ENCODE results near the gene NOS1.

NOS1 gene

DNA sequence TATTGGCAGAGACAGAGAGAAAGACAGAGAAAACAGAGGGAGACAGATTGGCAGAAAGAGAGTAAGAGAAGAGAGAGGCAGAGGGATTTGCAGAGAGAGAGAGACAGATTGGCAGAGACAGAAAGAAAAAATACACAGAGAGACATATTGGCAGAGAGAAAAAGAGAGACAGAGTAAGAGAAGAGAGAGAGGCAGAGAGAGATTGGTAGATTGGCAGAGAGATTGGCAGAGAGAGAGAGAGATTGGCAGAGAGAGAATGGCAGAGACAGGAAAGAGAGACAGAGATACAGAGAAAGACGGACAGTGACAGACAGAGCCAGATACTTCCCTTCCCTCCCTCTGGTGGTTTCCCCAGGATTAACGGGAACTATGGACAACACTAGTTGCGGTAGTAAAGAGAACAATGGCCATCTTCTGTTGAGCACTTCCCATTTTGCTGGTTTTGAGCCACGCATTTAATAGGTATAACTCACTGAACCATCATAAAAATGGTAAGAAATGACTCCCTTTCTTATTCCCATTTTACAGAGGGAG lies 2.6 kb upstream of the NOS1 start:
- no peak for DNase-seq (ENCODE audit: low spot score)

DNA sequence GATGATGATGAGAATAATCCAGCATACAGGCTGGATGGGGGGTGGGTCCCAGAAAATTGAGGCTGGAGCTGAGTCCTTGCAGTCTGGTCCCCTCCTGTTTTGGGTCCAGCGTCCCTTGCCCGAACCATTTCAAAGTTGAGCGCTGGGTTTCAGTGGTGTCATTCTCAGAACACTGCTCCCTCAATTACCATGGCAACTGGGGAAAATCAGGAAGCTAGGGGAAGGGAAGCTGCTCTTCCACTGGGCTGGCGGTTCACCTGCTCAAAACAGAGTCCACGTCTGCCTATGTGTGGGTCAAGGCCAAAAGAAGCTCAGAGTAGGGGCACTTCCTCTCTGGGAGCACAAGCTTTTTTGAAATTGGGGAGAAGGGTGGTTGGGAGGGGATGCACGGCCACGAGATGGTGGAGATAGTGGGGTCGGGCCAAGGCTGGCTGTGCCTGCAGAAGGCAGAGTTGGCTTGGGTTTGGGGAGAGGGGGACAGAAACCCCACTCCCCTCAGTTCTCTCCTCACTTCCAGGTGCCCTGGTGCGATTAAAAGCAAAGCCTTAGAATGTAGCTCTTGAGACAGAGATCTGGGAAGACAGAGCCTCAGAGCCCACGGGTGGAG lies 1.7 kb upstream of the NOS1 start:
- no peak for DNase-seq (ENCODE audit: low spot score)

- DNase-seq (ENCODE audit: low spot score), result no peak
These were observed 965 bp upstream of the NOS1 start for GRCh38 chr12:117362391-117362790.

GRCh38 chr12:117361905-117362304 lies 479 bp upstream of the NOS1 start:
- no peak for DNase-seq (ENCODE audit: low spot score)

DNA sequence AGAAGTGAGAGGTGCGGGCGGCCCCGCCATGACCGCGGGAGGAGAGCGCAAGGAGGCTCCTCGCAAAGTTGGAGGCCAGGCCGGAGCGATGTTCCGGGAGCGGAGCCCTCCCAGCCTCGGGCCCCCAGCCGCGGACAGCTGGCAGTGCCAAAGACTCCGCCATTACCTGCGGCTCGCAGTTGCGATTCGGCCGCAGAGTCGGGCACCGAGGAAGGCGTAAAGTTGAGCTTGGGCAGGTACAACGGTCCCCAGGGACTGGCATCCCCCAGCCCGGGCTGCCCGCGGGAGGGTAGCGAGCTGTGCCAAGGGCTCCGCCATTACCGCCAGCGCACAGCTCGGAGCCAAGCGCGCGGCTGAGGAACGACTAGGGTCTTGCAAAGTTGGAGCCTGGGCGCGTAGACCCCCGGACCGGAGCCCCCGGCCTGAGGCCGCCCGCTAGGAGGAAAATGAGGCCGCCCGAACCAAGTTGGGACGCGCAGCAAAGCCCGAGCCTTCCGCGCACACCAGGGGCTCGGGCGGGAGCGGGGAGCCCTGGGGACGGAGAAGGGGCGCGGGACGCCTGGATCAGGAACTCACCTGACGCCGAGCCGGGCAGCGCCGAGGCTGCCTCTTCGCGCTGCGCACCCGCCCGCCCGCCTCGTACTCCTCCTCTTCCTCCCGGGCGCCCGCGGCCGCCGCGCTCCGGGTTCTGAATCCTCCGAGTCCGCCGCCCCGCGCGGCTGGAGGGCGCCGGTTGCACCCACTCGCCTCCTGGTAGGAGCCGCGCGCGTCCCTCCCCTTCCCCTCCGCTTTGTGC lies 677 bp downstream of the NOS1 start:
- no peak for DNase-seq (ENCODE audit: low spot score)

GRCh38 chr12:117360222-117360550 lies 1.2 kb downstream of the NOS1 start:
- no peak for DNase-seq (ENCODE audit: low spot score)

DNA sequence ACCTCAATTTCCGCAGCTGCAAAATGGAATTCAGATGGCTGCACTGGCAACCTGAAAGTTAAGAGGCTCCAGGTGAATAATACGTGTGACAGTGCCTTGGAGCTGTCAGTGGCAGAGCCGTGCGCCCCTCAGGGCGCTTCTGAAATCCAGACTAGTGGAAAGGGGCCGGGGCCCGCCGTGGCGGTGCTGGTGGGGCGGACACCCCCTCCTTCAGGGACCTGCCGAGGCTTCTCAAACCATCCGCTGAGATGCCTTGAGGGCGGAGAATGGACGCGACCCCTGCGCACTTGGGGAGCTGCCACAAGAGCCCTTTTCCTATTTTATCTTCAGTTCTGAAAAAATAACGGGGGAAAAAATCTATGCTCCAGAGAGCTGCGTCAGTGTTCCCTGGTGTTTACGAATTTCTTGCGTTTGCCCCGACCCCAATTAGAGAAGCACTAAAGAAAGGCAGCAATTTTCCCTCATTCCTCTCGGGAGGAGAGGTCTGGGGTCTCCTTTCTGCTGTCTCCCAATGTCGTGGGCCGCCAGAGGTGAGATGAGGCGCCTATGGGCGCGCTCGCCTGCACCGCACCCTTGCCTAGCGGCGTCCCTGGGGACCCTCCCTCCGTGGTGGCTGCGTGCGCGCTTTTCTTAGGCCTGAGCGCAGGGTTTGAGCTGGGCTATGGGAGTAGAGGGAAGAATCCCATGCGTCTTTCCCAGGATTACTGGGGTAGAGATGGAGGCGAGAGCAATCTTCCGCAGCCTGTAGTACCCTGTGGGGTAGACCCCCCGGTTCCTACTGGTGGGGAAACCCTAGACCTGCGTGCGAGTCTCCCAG lies 2.2 kb downstream of the NOS1 start:
- no peak for DNase-seq (ENCODE audit: low spot score)

GRCh38 chr12:117356048-117356447 lies 5.4 kb downstream of the NOS1 start:
- no peak for DNase-seq (ENCODE audit: low spot score)

DNA sequence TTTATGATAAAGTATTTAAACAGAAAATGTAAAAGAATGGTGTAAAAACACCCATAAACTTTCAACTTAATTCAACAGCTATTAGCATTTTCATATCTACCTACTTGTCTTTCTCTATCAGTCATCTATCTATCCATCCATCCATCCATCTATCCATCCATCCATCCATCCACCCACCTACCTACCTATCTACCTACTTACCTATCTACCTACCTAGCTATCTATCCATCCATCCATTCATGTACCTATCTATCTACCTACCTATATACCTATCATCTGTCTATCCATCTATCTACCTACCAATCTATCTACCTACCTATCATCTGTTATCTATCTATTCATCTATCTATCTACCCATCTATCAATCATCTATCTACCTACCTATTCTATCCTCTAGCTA lies 8.5 kb downstream of the NOS1 start:
- no peak for DNase-seq (ENCODE audit: low spot score)

DNA sequence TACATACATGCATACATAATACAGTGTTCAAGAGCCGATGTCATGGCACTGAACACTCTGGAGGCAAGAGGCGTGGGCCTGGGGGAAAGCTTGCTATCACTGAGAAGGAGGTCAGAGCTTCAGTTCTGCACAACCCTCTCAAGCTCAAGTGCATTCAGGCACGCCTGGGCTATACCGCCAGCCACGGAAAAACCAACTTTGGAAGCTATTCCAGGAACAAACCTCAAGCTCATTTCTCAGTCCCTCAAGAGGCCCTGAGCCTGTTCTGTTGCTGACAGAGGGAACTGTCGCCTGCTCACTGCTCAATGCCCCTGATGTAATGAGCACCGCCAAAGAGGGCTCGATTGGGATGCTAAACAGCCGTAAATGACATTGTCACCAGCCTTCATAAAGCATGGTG lies 9.2 kb downstream of the NOS1 start:
- DNase-seq (ENCODE audit: low spot score), result no peak

DNA sequence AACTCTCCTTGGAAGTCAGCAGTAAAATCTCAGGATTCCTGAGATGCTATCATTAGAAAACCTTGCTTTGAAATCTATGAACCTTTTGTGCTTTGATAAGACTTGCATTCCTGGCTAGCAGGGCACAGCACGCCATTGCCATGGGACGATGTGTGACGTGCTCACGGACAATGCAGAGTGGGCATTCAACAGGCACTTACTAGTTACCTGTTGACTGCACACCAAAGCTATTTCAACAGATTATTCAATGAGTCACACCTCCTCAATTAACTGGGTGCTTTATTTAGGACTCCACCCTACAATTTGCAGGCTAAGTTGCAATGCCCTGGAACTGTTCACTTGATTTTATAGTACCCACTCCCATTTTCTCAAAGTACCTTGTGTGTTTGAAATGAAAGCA lies 11.3 kb downstream of the NOS1 start:
- no peak for DNase-seq (ENCODE audit: low spot score)

DNA sequence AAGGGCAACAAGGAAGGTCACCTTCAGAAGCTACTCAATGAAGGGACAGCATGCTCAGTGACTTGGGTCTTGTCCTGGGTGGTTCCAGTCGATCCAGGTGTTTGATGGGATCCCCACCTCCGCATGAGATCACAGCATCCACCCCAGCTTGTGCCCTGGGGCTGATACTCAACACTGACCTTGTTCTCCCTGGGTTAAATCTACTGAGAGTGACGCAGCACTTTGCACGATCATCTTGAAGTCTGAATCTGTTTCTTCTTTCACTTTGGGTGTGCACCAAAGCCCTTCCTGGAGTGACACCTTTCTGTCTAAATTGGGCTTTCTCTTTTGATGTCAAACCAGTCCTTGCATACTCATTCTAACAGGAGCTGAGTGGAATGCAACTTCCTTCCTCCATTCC lies 13.8 kb downstream of the NOS1 start:
- no peak for DNase-seq (ENCODE audit: low spot score)

- DNase-seq (ENCODE audit: low spot score), result no peak
These were observed 16.7 kb downstream of the NOS1 start for GRCh38 chr12:117344716-117345115.

DNA sequence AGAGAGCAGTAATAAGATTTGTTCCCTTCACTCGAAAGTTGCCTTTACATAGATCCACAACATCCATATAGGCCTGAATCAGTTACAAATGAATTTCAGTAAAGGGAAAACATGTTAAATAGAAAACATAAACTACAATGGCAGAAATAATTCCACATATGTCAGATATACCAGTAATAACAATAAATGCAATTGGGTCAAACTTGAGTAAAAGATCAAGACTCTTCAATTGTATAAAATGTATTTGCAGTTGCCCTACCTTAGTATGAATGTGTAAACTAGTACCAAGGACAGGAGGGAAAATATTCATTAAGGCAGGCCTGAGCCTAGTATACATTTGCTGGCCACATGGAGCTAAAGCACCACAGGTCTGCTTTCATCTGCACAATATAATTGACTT lies 17.6 kb downstream of the NOS1 start:
- no peak for DNase-seq (ENCODE audit: low spot score)

GRCh38 chr12:117343296-117343695 lies 18.1 kb downstream of the NOS1 start:
- DNase-seq (ENCODE audit: low spot score), result no peak

GRCh38 chr12:117342682-117343081 lies 18.7 kb downstream of the NOS1 start:
- DNase-seq (ENCODE audit: low spot score), result no peak

DNA sequence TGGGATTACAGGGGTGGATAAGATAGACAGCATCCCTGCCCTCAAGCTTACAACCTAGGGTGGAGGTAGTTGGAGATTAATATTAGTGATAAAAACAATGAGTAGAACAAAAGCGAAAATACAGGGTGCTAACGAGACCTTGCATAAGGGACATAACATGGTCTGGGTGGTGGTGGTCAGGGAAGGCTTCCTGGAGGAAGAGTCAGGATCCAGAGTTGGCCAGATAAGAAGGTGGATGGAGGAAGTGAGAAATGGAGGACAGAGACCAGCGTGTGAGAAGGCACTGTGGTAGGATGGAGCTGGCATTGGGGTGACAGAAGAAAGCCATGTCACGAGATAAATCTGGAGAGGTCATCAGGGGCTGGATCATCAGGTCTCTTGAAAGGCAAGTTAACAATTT lies 19.2 kb downstream of the NOS1 start:
- no peak for DNase-seq (ENCODE audit: low spot score)

- DNase-seq (ENCODE audit: low spot score), result no peak
These were observed 22.3 kb downstream of the NOS1 start for GRCh38 chr12:117339104-117339503.

GRCh38 chr12:117334855-117335587 lies 26.4 kb downstream of the NOS1 start:
- DNase-seq (ENCODE audit: low spot score), result no peak

DNA sequence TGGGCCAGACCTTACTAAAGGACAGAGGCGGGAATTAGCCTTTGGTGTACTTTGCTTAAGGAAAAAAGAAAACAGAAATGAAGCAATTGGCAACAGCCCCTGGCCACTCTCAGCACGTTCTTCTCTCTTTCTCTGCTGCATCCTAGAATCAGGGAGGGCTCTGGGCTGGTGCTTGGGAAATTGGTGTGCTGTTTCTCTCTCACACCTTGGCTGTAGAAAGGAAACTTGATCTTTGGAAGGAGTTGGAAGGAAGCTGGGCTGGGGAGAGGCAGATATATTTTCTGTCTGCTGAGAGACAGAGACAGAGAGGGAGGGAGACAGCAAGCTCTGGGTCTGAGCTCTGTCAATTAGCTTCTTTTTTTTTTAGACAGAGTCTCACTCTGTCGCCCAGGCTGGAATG lies 27.4 kb downstream of the NOS1 start:
- no peak for DNase-seq (ENCODE audit: low spot score)

GRCh38 chr12:117333331-117333881 lies 28.0 kb downstream of the NOS1 start:
- no peak for DNase-seq (ENCODE audit: low spot score)

DNA sequence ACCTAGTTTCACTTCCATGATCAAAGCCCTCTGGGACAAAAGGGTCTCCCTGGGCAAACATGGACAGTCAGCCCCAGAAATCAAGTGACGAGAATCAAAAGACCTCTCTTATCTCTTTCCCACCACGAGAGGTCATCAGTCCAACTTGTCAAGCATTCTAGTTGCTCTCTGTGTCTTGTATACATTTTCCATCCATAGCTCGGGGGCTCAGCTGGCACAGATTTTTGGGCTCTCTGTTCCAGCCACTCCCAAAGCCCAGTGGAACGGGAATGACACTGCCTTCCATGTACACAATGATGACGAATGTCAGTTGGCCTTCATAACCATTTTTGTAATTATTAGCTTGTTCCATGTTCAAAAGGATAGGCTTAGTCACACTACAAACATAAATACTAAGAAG lies 29.7 kb downstream of the NOS1 start:
- no peak for DNase-seq (ENCODE audit: low spot score)
